Adipose tissue (tissue), 3 donors: ENCODE measurements around the gene VDAC1. TPM values are rescaled to one million over a fixed set of nuclear protein-coding genes. Genes with fewer than 3 reads are reported as not detected.
"Not testable (repeated sequence)": the region's sequence is repeated elsewhere in the genome, so short reads cannot be mapped to it uniquely, and the experiment has no call there.

Source experiments
- H3K27ac ChIP-seq: one replicate; pipeline ENCODE4 v1.5.1; 2013; ENCODE audit warnings: low read depth, low read length
- WGBS, 3 donors: extraction: QIAGEN DNeasy Blood & Tissue Kit; methylation state at CpG; one replicate each; pipeline ENCODE4 v1.1.7; 2013; 5-methylcytosine and 5-hydroxymethylcytosine counted together
- polyA plus RNA-seq, 3 donors: library from polyadenylated mRNA; stranded (reverse); fragments of 200-250 nt; gene quantifications; one replicate each; pipeline ENCODE4 v1.2.3, GENCODE V29; 2013
- donor health status: healthy with polysubstance abuse.
- donor health status: Bipolar disorder and iron deficiency.
- donor health status: healthy.

VDAC1 gene
- polyA plus RNA-seq, 3 donors, result 69.3 to 134 (median 121) TPM

DNA sequence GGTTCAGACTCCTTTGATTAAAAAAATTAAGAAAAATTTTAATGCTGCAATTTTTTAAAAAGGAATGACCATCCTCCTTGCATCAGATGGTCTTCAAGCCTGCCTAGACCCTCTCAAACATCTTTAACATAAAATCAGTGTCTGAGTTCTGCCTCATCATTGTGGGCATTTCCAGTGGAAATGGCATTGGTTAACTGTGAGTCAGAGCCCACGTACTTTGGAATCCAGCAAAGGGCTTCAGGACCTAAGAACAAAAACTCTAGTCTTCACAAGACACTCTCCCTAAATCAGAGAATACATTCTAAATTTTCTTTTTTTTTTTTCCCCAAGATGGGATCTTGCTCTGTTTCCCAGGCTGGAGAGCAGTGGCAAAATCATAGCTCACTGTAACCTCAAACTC lies 26.9 kb downstream of the VDAC1 start:
- no peak overlapping the region for H3K27ac ChIP-seq
- 60 to 83% (median 67%) methylated on average over 1 of the region's 1 CpG for WGBS, 3 donors

DNA sequence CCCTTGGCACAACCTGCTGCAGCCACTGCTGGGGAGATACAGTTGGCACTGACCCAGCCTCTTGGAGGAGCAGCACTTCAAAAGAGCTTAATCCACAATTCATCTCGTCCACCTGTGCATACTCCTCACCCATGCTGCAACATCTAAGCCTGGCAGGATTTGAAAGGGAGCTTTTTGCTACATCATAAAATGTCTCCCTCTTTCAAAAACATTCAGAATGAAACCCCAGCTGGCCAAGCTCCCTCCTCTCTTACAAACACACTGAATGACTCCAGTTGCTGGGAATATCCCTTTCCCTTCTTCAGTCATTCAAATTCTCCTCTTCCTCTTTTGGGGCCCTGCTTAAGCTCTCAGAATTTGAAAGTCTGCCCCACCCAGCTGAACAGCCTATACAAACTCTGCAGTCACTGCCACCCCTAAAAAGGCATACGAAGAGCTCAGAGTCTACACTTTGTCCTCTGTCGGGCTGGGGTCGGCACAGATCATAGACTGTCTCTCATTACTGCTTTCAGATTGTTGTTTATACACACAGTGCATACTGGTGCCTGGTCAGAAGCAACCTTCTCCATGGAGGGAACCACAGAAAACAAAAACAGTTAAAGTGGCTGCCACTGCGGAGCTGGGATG lies 27.5 kb downstream of the VDAC1 start:
- H3K27ac ChIP-seq, result no peak overlapping the region

DNA sequence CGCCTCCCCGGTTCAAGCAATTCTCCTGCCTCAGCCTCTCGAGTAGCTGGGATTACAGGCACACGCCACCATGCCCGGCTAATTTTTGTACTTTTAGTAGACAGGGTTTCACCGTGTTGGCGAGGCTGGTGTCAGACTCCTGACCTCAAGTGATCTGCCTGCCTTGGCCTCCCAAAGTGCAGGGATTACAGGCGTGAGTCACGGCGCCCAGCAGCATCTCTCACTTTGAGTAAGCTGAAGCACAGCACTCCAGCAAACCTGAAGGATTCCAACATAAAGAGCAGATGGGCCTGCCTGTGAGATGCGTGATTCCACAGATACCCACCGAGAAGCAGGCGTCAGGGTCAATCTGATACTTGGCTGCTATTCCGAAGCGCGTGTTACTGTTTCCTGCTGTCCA lies 29.2 kb downstream of the VDAC1 start:
- not testable (repeated sequence) for H3K27ac ChIP-seq
- WGBS, 3 donors, result 94 to 97% (median 95%) methylated on average over 16 of the region's 16 CpGs

More for the DNA sequence above, 27.5 kb downstream of the VDAC1 start:
- WGBS, 3 donors, result 80 to 89% (median 85%) methylated on average over 5 of the region's 5 CpGs

DNA sequence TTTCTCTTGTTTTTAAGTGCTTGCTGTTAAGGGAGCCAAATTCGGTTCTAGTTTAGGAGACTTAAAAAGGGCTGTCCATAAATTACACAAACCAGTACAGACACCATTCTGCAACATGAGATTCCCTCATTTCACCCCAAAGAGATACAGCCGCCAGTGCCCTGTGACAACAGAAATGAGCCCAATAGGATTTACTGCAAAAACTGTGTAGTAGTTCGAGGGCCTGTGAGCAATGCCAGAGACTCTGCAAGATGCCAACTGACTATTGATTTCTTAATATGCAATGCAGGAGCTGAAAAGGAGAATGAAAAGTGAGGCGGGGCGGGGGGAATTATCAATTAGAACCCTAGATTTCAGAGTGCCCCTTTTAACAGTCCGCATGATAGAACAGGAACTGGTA lies 30.6 kb downstream of the VDAC1 start:
- 75 to 91% (median 85%) methylated on average over 6 of the region's 6 CpGs for WGBS, 3 donors

DNA sequence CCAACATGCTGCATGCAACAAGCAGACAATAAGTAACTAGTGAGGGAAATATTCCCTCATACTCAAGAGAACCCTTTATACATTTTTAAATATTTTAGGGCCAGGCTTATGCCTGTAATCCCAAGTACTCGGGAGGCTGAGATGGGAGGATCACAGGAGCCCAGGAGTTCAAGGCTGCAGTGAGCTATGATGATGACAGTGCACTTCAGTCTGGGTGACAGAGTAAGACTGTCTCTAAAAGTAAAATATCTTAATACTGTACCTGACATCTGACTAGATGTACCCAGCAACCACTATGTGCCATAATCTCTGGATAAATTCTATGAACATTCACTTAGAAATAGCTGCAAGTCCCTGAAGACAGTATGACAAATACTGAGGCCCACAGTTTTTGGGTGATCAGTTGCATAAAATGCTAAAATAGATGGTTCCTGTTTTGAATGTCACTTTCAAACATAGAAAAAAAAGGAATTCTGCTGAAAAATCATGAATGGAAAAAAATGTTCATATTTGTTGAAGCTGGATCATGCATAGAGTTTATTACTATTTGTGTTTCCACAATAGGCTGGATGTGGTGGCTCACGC lies 34.4 kb downstream of the VDAC1 start:
- H3K27ac ChIP-seq, result no peak overlapping the region
- 72 to 95% (median 91%) methylated on average over 2 of the region's 2 CpGs for WGBS, 3 donors

More for the DNA sequence above, 30.6 kb downstream of the VDAC1 start:
- H3K27ac ChIP-seq, result no peak overlapping the region

DNA sequence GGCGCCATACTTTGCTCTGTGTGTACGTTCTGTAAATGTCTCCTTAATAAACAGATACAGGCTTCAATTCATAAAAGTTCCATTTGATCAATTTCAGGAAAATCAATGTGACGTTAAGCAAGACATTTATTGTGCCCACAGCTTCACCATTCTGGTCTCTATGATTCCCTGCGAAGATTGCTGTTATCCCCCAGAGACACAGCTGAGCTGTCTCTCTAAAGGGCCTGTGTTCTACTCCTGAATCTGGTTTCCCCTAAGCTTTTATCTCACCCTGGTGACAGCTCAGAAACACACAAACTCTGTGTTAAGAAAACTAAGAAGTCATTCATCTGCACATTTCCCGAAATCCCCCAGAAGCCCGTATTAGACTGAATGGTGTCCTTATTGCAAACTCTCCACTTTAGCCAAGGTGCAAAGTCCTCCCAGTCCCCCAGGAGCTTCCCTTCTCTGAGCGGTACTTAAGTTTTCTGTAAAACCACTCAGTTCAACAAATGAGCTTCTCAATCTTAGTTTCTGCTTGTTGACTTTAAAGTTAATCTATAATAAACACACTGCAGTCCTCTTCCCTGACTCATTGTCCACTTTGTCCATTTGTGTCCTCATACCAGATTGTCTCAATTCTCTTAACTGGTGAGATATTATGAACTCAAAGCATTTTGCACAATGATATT lies 35.0 kb downstream of the VDAC1 start:
- H3K27ac ChIP-seq, result no peak overlapping the region
- 52 to 84% (median 78%) methylated on average over 7 of the region's 7 CpGs for WGBS, 3 donors

DNA sequence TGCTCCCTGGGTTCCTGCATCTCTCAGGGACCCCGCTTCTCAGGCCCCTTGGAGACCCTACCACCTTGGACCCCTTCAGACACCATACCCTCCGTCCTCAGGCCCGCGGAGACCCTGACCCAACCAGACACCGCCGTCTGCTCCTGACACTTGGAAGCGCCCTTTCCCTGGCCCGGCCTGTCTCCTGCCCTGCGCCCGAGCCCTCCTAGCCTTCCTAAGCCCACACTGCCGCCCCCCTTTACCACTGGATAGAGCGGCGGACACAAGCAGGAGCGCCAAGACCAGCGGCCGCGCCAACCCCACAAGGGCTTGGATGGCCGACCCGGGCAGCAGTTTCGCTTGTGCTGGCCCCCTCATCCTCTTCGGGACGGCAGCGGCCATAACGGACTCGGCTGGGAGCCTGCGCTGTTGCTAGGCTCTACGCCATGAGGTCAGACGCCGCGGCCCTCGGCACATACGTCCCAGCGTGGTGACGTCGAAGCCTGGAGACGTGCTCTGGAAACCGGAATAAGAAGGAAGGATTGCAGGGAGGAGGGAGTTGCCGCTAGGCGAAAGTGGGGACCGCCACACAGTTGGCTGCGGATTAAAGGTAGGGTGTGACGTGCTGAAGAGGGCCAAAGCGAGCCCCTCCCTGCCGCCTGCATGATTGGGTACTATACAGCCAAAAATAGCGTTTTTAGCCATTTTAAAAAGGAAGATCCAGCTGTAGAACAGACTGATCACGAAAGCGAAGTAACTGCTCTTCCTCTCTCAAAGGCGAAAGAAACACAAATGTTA lies 36.4 kb downstream of the VDAC1 start, which contains the start of gene C5orf15:
Gene C5orf15, minus strand, starts transcription at position 422 of the 777 bp plus-strand sequence. Its CDS starts 41 bp downstream, at position 381.
- 0% methylated on average over 48 of the region's 48 CpGs for WGBS, 3 donors
- peak within 1 kb of the TSS; percentile 7 for H3K27ac ChIP-seq

DNA sequence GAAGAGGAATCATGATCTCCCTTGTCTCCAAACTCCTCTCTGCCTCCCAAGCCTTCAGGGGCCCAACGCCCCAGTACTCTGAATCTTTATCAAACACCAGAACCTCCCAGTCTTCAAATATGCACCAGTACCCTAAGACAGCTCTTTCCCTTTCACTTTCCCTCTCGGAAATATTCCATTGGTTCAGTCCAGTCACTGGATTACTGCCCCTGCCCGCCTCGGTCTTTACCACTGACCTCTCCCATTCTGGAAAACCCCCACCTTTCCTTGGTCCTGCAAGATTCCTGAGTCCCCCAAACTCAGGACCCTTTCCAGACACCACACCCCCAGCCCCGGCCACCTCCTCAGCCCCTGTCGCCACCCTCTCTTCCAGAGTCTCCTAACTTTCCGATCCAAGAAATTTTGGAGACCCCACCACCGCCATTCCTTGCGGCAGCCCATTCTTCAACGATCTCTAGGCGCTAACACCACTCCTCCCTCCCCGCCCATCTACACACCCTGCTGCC lies 37.0 kb downstream of the VDAC1 start:
- peak overlapping the region; percentile 7 for H3K27ac ChIP-seq
- 2 to 4% (median 2%) methylated on average over 12 of the region's 12 CpGs for WGBS, 3 donors

DNA sequence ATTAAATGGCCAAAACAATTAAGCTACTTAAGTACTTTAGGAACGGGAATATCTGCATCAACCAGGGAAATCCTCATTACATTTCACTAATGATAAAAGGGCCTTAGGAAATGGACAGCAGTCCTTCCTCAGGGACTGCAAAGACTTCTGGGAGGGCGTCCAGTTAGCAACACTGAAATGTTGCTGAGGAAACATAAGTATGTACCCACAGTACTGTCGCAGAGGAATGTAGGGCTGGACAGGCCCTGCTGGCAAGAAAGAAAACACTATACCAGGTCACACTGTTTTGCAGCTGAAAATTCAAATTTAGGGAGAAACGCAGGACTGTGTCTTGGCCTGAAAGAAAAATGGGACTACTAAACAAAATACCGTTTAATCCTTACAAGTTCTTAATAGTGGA lies 37.7 kb downstream of the VDAC1 start:
- H3K27ac ChIP-seq, result no peak overlapping the region
- WGBS, 3 donors, result 55 to 66% (median 56%) methylated on average over 5 of the region's 5 CpGs

DNA sequence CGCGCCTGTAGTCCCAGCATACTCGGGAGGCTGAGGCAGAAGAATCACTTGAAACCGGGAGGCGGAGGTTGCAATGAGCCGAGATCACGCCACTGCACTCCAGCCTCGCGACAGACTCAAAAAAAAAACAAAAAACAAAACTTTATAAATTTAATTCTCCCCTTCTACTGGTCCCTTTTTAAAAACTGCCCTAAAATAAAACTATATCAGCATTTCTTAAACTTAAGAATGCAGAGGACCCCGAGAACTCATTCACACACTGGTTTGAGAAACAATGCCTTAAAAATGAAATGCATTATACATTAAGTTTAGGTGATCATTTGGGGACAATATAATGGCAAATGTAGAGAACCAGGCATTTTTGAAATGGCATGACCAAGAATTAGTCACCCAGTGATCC lies 38.7 kb downstream of the VDAC1 start:
- 95 to 98% (median 96%) methylated on average over 10 of the region's 10 CpGs for WGBS, 3 donors
- H3K27ac ChIP-seq, result no peak overlapping the region

DNA sequence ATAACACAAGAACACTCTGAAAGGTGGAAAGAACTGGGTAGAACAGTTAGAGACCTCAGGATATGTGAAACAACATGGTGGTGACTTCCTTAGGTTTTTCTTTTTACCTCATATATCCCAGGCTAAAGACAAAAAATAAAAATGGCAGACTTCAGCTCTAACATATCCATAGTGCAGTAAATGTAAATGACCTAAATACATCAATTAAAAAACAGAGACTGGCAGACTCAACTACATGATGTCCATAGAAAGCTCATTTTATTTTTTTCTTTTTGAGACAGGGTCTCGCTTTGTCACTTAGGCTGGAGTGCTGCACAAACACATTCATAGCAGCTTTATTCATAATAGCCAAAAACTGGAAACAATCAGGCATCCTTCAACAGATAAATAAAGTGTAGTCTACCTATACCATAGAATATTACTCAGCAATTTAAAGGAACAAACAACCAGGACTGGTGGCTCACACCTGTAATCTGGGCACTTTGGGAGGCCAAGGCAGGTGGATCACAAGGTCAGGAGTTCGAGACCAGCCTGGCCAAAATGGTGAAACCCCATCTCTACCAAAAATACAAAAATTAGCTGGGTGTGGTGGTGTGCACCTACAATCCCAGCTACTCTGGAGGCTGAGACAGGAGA lies 41.2 kb downstream of the VDAC1 start:
- no peak overlapping the region for H3K27ac ChIP-seq
- WGBS, 3 donors, result 95 to 100% (median 100%) methylated on average over 2 of the region's 2 CpGs

DNA sequence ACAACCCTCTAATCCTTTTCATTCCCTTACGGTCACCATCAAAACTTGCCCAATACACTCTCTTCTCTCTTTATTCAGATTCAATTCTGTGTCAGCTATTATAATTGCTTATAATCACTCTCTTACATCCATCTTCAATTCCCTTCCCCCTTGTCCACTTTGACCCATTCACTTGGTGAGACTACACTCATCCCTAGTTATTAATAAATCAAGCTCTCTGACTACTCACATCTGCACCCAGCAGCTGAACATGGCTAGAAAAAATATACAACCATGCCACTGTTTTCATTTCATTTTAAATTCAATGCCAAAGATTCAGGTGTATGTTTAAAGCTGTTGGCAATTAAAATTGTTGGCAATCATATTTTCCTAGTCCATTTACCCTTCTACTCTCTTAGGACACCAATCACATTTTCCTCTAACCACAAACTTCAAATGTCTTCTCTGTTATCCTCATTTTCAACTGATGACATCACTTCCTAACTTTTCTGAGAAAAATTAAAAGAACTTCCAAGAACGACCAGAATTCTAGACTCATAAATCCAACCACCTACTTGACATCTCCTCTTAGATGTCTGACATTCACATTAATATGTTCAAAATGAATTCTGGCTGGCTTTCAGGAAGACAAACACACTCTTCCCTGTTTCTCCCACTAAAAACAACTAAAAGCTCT lies 41.8 kb downstream of the VDAC1 start:
- WGBS, 3 donors, result 47 to 67% (median 48%) methylated on average over 2 of the region's 2 CpGs
- H3K27ac ChIP-seq, result no peak overlapping the region

DNA sequence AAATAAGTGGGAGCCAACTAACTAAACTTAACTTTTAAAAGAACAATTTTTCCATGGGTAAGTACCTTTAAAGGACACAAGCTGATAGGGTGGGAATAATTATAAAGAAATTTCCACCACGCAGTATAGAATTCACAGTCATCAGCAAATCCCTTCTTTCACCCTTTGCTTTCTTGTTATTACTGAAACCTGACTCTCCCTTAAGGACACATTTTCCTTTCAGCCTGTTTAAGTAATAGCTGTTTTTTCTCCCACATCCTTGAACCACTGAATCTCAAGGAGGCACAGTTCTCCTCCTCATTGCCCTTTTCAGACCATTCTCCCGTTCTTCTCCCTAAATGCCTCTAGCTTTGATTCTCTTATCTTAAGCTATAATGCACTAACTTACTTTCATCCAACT lies 42.6 kb downstream of the VDAC1 start:
- 64 to 76% (median 73%) methylated on average over 2 of the region's 2 CpGs for WGBS, 3 donors
- H3K27ac ChIP-seq, result no peak overlapping the region

DNA sequence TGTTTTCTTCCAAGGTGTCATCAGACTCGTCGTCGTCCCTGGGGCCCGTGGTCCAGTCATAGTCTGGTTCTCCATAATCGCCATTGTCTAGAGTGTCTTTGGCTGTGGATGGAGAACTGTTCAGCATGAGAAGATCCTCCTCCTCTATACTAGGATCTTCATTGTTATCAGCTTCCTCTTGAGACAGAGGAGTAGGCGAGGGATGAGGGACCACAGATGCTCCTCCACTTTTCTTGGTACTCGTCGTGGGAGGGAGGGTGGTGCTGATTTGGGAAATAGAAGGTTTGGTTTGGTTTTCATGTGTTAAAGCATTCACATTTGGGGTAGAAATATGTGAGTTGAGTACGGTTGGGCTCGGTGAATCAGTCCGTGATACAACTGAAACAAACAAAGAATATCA lies 45.1 kb downstream of the VDAC1 start:
- WGBS, 3 donors, result 80 to 90% (median 87%) methylated on average over 11 of the region's 11 CpGs
- no peak overlapping the region for H3K27ac ChIP-seq

DNA sequence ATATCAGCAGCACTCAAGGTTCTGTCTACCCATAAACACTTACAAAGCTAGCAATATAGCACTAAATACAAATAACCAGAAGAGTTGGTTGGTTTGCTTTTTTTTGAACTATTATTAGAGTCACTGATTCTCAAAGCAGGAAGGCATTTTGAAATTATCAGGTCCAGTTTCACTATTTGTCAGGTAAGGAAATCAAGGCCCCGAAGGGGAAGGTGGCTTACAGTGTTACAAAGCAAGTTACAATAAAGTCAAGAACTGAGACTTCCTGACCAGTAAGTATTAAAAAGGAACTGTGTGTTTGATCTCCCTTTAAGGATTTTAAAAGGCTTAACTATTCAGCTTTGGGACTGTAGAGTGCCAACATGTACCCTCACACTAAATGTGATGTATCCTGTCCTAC lies 47.2 kb downstream of the VDAC1 start:
- 53 to 91% (median 74%) methylated on average over 1 of the region's 1 CpG for WGBS, 3 donors
- H3K27ac ChIP-seq, result no peak overlapping the region

DNA sequence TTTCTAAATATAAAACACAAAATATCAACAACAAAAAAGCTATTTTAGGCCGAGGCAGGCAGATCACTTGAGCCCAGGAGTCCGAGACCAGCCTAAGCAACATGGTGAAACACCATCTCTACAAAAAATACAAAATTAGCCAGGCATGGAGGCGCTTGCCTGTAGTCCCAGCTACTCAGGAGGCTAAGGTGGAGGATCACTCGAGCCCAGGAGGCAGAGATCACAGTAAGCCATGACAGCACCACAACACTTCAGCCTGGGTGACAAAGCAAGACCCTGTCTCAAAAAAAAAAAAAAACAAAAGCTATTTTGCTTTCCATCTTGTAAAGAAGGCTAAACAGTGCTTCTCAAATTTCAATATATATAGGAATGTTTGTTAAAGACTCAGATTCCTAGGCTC lies 47.7 kb downstream of the VDAC1 start:
- 93 to 96% (median 95%) methylated on average over 4 of the region's 4 CpGs for WGBS, 3 donors
- H3K27ac ChIP-seq, result no peak overlapping the region

DNA sequence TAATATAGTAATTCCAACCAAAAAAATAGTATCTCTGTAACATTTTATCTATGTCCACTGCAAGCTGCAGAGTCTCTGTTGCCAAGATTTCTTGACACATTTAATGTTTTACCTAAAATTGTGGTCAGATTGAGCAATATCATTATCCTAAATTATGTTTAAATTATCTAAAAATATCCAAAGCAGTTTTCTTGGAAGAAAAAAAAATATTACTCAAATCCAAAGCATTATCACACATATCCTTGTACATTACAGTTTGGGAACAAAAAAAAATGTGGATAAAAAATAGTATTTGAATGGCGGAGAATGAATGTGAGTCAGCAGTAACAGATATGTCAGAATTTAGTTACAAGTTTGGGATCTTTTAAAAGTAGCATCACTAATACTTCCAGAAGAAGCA lies 48.6 kb downstream of the VDAC1 start:
- not testable (repeated sequence) for H3K27ac ChIP-seq
- WGBS, 3 donors, result 94 to 100% (median 95%) methylated on average over 1 of the region's 1 CpG
